Measurements from ENCODE around the gene KLF3.
A peak's percentile ranks its signal among the peaks of the same experiment; 100 is the strongest.
"Not testable (repeated sequence)": the region's sequence is repeated elsewhere in the genome, so short reads cannot be mapped to it uniquely, and the experiment has no call there.

The KLF3 gene

DNA sequence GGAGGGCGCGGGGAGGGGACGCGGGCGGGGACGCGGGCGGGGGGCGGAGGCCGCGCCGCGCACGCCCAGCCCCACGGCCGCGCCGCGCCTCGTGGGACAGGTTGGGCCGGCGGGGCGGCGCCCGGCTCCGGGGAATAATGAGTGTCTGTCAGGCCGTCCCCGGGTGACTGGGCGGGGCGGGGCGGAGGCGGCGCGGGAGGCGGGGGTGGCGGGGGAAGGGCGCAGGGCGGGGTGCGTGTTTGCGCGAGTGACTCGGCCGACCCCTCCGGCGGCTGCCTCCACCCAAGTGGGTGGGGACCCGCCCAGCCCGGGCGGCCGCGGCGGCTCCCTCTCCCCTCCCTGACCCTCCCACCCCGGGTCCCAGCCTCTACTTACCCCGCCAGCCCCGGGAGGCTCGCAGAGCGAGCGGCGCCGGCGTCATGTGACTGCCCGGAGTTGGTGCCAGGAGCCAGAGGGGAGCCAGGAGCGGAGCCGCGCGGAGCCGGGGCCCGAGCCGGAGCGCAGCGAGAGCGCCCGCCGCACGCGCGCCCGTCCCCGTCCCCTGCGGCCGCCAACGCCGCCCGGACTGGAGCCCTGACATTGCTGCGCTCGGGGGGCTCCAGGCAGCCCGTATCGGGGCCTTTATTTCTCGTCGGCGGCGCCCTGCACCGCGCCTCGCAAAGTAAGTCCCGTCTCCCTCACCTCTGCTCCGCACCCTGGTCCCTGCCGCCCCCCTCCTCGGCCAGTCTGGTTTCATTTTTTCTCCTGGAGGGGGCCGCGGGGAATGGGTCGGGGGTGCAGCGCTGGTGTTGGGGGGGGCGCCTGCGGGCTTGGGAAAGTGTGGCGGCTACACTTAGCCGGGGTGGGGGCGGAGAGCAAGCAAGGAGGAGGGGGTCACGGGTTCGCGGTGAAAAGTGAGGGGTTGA is at the start of gene KLF3:
KLF3 (plus strand) TSS at position 399 of the 905 bp plus-strand sequence. CDS start 16,427 bp downstream, outside the sequence.
- DNase-seq (ENCODE audit: low read depth in 2 of 2) = peak; percentile 70 to 76

DNA sequence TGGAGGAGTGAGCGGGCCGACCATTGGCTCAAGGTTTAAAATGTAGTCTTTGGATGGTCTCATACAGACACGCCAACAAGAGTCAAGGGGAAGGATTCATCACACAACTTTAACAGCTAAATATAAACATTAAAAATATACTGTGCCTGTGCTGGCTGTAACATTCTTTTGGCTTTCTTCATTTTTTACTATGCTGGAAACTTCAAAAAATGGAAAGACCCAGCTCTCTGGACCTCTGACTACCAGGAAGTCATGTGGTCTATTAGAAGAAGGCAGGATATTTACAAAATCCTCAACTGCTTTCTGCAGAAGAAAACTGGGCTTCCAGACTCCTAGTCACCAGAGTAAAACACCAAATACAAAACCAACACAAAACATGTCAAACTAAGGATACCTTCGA is 49.8 kb upstream of the KLF3 start:
- no peak for DNase-seq (ENCODE audit: low read depth in 2 of 2)

- DNase-seq (ENCODE audit: low read depth in 2 of 2) = no peak
Observed at GRCh38 chr4:38615847-38616246, 48.2 kb upstream of the KLF3 start.

- no peak for DNase-seq (ENCODE audit: low read depth in 2 of 2)
Observed at GRCh38 chr4:38618505-38618904, 45.5 kb upstream of the KLF3 start.

- DNase-seq (ENCODE audit: low read depth in 2 of 2) = no peak
Observed at GRCh38 chr4:38619316-38619715, 44.7 kb upstream of the KLF3 start.

GRCh38 chr4:38620065-38620464 is 43.9 kb upstream of the KLF3 start:
- DNase-seq (ENCODE audit: low read depth in 2 of 2) = no peak

DNA sequence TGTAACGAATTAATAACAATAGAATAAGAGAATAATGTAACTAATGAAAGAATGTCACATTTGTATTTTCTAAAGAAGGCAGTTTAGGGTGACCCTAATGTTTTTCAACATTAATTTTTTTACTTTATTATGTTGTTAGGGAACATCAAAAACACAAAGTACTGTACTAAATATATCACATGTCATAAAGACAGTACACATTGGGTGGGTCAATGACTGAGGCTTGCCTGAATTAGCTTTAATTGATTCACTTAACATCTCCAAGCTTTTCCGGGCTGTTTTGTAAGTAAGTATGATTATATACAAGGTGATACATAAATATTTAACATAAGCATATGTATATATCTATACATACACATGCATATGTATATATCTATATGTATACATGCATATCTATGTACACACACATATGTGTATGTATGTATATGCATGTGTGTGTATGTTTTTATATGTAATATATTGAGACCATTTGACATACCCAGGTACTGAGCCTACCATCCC is 43.4 kb upstream of the KLF3 start:
- DNase-seq (ENCODE audit: low read depth in 2 of 2) = no peak

DNA sequence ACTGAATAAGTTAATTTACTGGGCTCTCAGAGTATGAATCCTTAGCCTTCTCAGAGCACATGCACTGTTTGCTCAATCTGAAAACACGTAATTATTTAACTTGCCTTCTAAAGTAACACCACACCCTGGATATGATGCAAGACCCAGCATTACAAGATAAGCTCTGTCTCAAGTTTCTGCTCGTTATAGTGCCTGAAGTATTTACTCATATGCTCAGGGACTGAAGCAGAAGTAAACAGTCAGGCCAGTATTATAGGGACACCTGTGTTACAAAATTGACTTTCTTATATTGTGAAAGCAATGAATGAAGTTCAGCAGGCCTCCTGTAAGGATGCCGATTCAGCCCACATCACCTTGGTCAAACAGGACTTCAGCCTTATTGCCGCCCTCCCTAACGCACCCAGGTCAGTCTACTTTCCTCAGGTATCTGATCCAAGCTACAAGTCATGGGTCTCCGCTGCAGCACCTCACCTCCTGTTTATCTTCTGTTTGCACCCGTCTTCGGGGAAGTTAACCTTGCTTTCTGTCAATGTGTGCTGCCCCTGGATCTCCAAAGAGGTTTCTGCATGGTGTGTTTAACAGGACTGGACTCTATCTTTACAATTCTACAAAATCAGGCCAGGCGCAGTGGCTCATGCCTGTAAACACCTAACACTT is 42.8 kb upstream of the KLF3 start:
- DNase-seq (ENCODE audit: low read depth in 2 of 2) = no peak

DNA sequence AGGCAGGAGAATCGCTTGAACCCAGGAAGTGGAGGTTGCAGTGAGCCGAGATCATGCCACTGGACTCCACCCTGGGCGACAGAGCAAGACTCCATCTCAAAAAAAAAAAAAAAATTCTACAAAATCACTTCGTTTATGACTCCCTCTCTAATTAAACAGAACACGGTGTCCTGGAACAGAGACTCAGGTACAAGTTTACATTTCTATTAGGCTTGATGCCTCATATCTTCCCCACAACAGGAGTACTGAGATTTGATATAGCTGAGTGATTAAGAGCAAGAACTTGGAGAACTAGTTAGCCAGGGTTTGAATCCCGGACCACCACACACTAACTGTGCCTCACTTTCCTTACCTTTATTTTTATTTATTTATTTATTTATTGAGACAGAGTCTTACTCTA is 42.2 kb upstream of the KLF3 start:
- DNase-seq (ENCODE audit: low read depth in 2 of 2) = no peak

DNA sequence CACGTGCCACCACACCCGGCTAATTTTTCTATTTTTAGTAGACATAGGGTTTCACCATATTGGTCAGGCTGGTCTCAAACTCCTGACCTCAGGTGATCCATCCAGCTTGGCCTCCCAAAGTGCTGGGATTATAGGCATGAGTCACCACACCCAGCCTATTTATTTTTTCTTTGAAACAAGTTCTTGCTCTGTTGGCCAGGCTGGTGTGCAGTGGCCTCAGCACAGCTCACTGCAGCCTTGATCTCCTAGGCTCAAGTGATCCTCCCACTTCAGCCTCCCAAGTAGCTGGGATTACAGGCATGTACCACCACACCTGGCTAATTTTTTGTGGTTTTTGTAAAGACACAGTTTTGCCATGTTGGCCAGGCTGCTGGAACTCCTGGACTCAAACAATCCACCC is 41.7 kb upstream of the KLF3 start:
- DNase-seq (ENCODE audit: low read depth in 2 of 2) = not testable (repeated sequence)

- DNase-seq (ENCODE audit: low read depth in 2 of 2) = no peak
Observed at GRCh38 chr4:38623260-38623659, 40.7 kb upstream of the KLF3 start.

- DNase-seq (ENCODE audit: low read depth in 2 of 2) = no peak
Observed at GRCh38 chr4:38624311-38624710, 39.7 kb upstream of the KLF3 start.

- no peak for DNase-seq (ENCODE audit: low read depth in 2 of 2)
Observed at GRCh38 chr4:38625508-38625907, 38.5 kb upstream of the KLF3 start.

DNA sequence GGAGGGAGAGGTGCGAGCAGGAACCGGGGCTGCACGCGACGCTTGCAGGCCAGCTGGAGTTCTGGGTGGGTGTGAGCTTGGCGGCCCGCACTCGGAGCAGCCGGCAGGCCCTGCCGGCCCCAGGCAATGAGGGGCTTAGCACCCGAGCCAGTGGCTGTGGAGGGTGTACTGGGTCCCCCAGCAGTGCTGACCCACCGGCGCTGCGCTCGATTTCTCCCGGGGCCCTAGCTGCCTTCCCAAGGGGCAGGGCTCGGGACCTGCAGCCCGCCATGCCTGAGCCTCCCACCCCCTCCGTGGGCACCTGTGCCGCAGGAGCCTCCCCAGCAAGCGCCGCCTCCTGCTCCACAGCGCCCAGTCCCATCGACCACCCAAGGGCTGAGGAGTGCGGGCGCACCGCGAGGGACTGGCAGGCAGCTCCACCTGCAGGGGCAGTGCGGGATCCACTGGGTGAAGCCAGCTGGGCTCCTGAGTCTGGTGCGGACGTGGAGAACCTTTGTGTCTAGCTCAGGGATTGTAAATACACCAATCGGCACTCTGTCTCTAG is 37.0 kb upstream of the KLF3 start:
- DNase-seq (ENCODE audit: low read depth in 2 of 2) = not testable (repeated sequence)

DNA sequence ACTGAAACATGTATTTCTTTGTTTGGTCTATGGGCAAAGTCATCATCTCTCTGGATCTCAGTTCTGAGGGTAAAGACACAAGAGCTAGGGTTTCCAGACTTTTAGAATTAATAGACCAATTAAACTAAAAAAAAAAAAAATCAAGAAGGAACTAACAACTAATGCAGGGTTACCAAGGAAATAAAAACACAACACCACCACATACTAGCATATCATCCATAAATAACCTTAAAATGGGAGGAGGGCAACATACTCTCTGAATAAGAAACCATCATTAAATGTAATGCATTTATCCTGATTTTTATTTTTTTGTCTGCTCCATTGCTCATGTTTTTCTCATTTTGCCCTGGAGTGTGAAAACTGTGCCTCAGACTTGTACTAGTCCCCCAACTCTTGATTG is 33.5 kb upstream of the KLF3 start:
- no peak for DNase-seq (ENCODE audit: low read depth in 2 of 2)

DNA sequence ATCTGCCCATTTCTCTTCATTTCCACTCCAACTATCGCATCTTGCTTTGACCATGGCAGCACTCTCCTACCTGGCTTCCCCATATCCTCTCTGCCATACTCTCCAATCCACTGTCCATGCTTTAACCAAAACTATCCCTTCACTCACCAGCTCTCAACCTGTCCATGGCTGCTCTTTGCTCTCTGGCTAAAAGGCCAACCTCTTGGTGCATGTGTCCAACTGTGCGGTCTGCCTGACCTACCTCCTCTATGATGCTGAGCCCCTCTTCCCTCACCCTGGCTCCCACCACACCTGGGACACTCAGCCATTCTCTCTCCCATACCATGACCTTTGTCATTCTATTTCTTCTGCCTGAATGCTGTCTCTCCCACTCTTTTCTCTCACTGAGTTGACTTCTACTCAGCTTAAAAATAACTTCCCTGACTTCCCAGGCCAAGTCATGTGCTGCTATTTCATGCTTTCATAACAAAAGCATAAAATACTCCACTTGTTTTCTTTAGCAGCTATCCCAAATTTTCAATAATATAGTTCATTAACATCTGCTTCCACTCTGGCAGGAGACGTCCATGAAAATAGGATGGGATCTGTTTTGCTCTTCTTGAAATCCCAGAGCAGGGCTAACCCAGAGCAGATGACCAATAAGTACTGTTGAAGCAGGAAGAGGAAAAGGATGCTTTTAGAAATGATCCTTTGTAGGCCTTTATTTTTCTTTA is 29.8 kb upstream of the KLF3 start:
- no peak for DNase-seq (ENCODE audit: low read depth in 2 of 2)

DNA sequence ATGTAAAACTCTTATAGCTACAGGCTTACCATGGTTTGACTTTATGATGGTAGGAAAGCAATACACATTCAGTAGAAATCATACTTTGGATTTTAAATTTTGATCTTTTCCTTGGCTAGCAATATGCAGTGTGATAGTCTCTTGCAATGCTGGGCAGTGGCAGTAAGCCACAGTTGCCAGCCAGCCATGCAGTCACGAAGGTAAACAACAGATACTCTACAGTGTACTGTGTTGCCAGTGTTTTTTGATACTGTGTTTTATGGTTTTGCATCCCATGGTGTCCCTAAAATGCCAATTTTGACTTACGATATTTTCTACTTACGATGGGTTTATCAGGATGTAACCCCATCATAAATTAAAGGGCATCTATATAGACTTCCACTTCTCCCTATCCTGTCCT is 24.8 kb upstream of the KLF3 start:
- no peak for DNase-seq (ENCODE audit: low read depth in 2 of 2)

DNA sequence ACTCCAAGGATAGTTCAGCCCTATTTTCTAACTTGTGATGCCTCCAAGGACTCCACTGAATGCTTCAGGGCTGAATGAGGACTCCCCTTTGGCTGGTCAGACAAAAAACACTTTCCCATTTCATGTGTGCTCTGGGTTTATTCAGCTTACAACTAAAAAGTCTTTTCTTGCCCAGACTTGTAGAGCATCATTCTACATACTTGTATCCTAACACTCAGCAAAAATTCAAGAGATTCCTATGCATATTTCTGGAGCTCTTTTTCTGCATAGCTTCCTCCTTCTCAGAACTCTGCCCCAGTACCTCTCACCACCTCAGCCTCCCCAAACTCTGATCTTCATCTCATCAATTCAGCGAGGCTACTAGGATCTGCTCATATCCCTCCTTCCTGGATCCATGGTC is 22.2 kb upstream of the KLF3 start:
- DNase-seq (ENCODE audit: low read depth in 2 of 2) = no peak

- no peak for DNase-seq (ENCODE audit: low read depth in 2 of 2)
Observed at GRCh38 chr4:38644201-38644600, 19.8 kb upstream of the KLF3 start.

GRCh38 chr4:38647101-38647819 is 16.7 kb upstream of the KLF3 start:
- no peak for DNase-seq (ENCODE audit: low read depth in 2 of 2)

- no peak for DNase-seq (ENCODE audit: low read depth in 2 of 2)
Observed at GRCh38 chr4:38650133-38650532, 13.9 kb upstream of the KLF3 start.

Measured in stimulated activated CD4-positive, alpha-beta T cell treated with anti-CD3 and anti-CD28 coated beads, Interleukin-12 subunit alpha, Interleukin-12 subunit beta, amount 100 ng/mL, for 24 hours (primary cell).